NB4 (cell line): Measurements from ENCODE around the gene AP2A2.

Experiments used
- DNase-seq: peaks from one replicate; pipeline ENCODE4 v3.0.0; 2010; ENCODE audit warnings: low read depth
- H3K4me3 ChIP-seq: one replicate; pipeline ENCODE4 v1.5.1; 2011; ENCODE audit warnings: mild to moderate bottlenecking, low read depth, low read length, moderate library complexity
- MAX ChIP-seq: IDR thresholded peaks from 2 replicates; pipeline ENCODE4 v1.6.1; 2011; ENCODE audit warnings: low read depth, low read length
- MYC ChIP-seq: IDR thresholded peaks from 2 replicates; pipeline ENCODE4 v1.6.1; 2011; ENCODE audit warnings: low read depth, low read length
- POLR2A ChIP-seq: IDR thresholded peaks from 2 replicates; pipeline ENCODE4 v1.6.1; 2011; ENCODE audit warnings: mild to moderate bottlenecking; ENCODE audit not compliant: insufficient read length; ENCODE audit errors: extremely low read depth
- TF ChIP-seq, protein P1 (sequence below): IDR thresholded peaks from one replicate; pipeline ENCODE4 v1.5.1; 2012; ENCODE audit warnings: low read depth, low read length

AP2A2 gene

GRCh38 chr11:889687-890475 lies 35.8 kb upstream of the AP2A2 start:
- TF ChIP-seq MAX: no peak
- TF ChIP-seq POLR2A: no peak
- TF ChIP-seq, protein P1, sequence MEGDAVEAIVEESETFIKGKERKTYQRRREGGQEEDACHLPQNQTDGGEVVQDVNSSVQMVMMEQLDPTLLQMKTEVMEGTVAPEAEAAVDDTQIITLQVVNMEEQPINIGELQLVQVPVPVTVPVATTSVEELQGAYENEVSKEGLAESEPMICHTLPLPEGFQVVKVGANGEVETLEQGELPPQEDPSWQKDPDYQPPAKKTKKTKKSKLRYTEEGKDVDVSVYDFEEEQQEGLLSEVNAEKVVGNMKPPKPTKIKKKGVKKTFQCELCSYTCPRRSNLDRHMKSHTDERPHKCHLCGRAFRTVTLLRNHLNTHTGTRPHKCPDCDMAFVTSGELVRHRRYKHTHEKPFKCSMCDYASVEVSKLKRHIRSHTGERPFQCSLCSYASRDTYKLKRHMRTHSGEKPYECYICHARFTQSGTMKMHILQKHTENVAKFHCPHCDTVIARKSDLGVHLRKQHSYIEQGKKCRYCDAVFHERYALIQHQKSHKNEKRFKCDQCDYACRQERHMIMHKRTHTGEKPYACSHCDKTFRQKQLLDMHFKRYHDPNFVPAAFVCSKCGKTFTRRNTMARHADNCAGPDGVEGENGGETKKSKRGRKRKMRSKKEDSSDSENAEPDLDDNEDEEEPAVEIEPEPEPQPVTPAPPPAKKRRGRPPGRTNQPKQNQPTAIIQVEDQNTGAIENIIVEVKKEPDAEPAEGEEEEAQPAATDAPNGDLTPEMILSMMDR: no peak
- TF ChIP-seq MYC: no peak
- no peak for DNase-seq
- no peak overlapping the region for H3K4me3 ChIP-seq

DNA sequence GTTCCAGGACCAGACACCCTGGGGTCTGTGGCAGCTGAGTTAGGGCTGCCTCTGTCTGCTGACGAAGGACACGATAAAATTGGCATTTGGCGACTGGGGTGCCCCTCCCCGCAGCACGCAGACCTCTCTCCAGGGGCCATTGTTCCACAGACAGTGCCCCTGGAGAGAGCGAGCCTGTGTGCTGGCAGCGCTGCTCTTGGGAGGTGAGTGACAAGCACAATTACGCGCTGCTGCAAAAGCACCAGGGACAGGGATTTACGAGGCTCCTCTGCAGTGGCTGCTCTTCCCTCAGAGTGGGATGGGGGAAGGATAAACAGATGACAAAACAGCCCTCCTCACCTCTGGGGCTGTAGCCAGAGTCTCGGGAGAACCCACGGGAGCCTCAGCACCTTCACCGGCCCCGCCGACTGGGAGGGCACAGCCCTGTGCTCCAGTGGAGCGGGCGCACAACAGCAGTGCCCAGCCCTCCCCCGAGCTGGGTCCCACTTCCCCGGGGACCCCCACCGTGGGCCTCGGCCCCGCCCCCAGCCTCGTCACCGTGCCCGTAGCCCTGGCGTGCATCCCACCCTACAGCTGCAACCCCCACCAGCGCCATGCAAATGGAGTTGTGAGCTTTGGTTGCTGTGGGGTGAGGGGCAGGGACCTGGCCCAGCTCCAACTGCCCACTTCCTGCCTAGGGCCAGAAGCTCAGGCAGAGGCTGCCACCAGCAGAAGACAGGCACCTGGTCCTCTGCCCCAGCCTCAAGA lies 34.7 kb upstream of the AP2A2 start:
- no peak for DNase-seq
- no peak for TF ChIP-seq MAX
- TF ChIP-seq, protein P1: no peak
- TF ChIP-seq MYC: no peak
- no peak for TF ChIP-seq POLR2A
- no peak overlapping the region for H3K4me3 ChIP-seq

GRCh38 chr11:893008-893654 lies 32.5 kb upstream of the AP2A2 start:
- no peak for TF ChIP-seq POLR2A
- no peak for TF ChIP-seq MAX
- TF ChIP-seq, protein P1: no peak
- no peak for DNase-seq
- H3K4me3 ChIP-seq: no peak overlapping the region

DNA sequence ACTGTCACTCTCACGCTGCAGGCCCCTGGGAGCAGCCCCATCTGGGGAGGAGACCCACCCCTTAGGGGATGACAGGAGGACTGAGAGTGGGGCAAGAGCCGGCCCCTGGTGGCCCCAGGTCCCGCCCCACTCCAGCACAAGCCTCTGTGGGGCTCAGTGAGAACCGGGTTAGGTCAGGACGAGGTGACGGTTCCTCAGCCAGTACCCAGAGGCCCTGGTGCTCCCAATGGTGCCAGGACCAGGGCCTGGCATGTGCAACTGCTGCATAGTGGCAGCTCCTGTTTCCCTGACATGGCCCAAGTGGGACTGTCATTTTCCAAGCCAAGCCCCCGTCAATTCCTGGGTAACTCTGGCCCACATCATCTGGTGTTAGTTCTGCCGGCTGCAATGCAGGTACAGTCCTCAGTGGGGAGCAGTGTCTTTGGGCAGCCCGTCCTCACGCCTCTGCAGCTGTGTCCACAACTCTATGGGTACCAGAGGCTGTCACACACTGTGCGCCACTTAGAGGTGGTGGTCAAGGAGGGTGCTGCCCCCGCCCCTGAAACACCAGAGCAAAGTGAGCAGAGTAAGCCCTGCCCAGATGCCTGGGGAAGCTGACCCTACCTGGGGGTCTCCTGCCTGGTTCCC lies 31.0 kb upstream of the AP2A2 start:
- no peak for DNase-seq
- TF ChIP-seq, protein P1: peak; percentile 3
- TF ChIP-seq MAX (no peak), MYC (no peak), POLR2A (no peak)
- no peak overlapping the region for H3K4me3 ChIP-seq

DNA sequence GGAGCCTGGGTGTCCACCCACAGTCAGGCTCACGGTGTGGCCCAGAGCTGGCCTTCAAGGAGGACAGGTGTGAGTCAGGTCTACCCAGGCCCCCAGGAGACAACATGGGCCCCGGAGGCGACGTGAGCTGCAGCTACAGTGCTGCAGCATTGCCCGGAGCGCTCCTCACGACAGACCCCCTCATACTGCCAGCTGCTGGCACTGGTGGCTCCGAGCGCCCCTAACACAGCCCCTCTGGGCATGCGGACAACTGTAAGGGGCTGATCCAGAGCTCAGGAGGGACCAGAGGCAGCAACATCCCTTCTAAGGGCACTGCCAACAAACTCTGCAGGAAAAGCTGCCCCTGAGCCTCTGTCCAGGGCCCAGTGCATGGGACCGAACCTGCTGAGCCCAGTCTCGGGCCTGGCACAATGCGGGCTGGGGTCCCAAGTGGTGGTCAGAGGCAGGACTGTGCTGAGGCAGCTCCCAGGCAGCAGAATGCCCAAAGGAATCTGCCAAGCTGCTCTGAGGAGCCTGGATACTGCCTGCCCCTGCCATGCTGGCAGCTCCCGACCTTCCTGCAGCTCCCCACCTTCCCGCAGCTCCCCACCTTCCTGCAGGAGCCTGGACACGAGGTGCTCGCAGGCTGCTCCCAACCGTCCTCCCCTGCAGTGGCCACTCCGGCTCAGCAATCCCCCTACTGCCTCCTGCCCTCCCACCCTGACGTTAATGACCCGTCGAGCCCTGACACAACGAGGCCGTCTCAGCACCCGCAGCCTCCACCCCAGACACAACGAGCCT lies 30.1 kb upstream of the AP2A2 start:
- DNase-seq: no peak
- H3K4me3 ChIP-seq: no peak overlapping the region

More for the DNA sequence above, 30.1 kb upstream of the AP2A2 start:
- TF ChIP-seq, protein P1: no peak
- no peak for TF ChIP-seq MYC
- no peak for TF ChIP-seq POLR2A
- no peak for TF ChIP-seq MAX
